HepG2 (cell line): ENCODE measurements around the gene ENPP1. TPM values are rescaled to one million over a fixed set of nuclear protein-coding genes. Genes with fewer than 3 reads are reported as not detected.
A peak's percentile ranks its signal among the peaks of the same experiment; 100 is the strongest.

Experiments
- CC2D1A ChIP-seq: sonication (generic); formaldehyde crosslinking; IDR thresholded peaks from 2 replicates; pipeline ENCODE4 v1.8.1; 2023; ENCODE audit warnings: mild to moderate bottlenecking, missing genetic modification reagents
- MAFG ChIP-seq: sonication (generic); formaldehyde crosslinking; IDR thresholded peaks from 2 replicates; pipeline ENCODE4 v1.5.1; 2020; ENCODE audit warnings: mild to moderate bottlenecking, missing genetic modification reagents
- PHF20 ChIP-seq: sonication (generic); formaldehyde crosslinking; IDR thresholded peaks from 2 replicates; pipeline ENCODE4 v1.5.0; 2020; ENCODE audit warnings: mild to moderate bottlenecking, missing genetic modification reagents
- SMAD9 ChIP-seq: sonication (generic); formaldehyde crosslinking; IDR thresholded peaks from 2 replicates; pipeline ENCODE4 v1.5.1; 2020; ENCODE audit warnings: mild to moderate bottlenecking, missing genetic modification reagents
- SMC3 ChIP-seq: IDR thresholded peaks from 2 replicates; pipeline ENCODE4 v1.6.1; 2011; ENCODE audit warnings: low read length, improper control_type of control experiment
- TP53 ChIP-seq: sonication (generic); formaldehyde crosslinking; conservative IDR thresholded peaks from 2 replicates; pipeline ENCODE4 v1.4.0; 2020; ENCODE audit warnings: missing genetic modification reagents
- ZBTB34 ChIP-seq: sonication (generic); formaldehyde crosslinking; IDR thresholded peaks from 2 replicates; pipeline ENCODE4 v1.8.0; 2022; ENCODE audit warnings: mild to moderate bottlenecking, missing genetic modification reagents
- ZBTB44 ChIP-seq: sonication (generic); formaldehyde crosslinking; IDR thresholded peaks from 2 replicates; pipeline ENCODE4 v1.4.0; 2020; ENCODE audit warnings: missing genetic modification reagents
- ZFP36 ChIP-seq: fragments of 150-350 bp; IDR thresholded peaks from 2 replicates; pipeline ENCODE4 v1.6.1; 2018; ENCODE audit warnings: borderline replicate concordance, low read length, low read depth; ENCODE audit not compliant: partially characterized antibody
- ZNF317 ChIP-seq: sonication (generic); formaldehyde crosslinking; IDR thresholded peaks from 2 replicates; pipeline ENCODE4 v1.5.0; 2020; ENCODE audit warnings: mild to moderate bottlenecking, missing genetic modification reagents
- ZNF407 ChIP-seq: sonication (generic); formaldehyde crosslinking; IDR thresholded peaks from one replicate; pipeline ENCODE4 v1.5.1; 2020; ENCODE audit warnings: mild to moderate bottlenecking, missing genetic modification reagents; ENCODE audit errors: not compliant biosample characterization
- ZNF512 ChIP-seq: sonication (generic); formaldehyde crosslinking; IDR thresholded peaks from 2 replicates; pipeline ENCODE4 v1.4.0; 2020; ENCODE audit warnings: mild to moderate bottlenecking, missing genetic modification reagents
- ZNF552 ChIP-seq: sonication (generic); formaldehyde crosslinking; IDR thresholded peaks from 2 replicates; pipeline ENCODE4 v1.9.0; 2022; ENCODE audit warnings: missing genetic modification reagents, mild to moderate bottlenecking, borderline replicate concordance
- ZNF800 ChIP-seq: sonication (generic); formaldehyde crosslinking; IDR thresholded peaks from 2 replicates; pipeline ENCODE4 v1.4.0; 2020; ENCODE audit warnings: missing genetic modification reagents
- ZSCAN29 ChIP-seq: sonication (generic); formaldehyde crosslinking; conservative IDR thresholded peaks from 2 replicates; pipeline ENCODE4 v1.4.0; 2020; ENCODE audit warnings: mild to moderate bottlenecking, missing genetic modification reagents
- polyA plus RNA-seq, 8 experiments: library from polyadenylated mRNA; depleted of rRNA in 3 of 8; stranded (reverse) in 7 of 8; unstranded in 1 of 8; fragments of >200 nt; fragmentation: Illumina TruSeq in 4 of 8; extraction: Trizol in 4 of 8; gene quantifications; 2 replicates each; pipeline versions ENCODE4 v1.2.1 to v1.2.3, GENCODE V29; 2011 to 2016; ENCODE audit warnings: low read depth in 4 of 8, missing spikeins in 1 of 8, mixed read lengths in 1 of 8; ENCODE audit not compliant: insufficient read depth in 1 of 8
- total RNA-seq, 5 experiments: library from RNA; depleted of rRNA; stranded (reverse); fragments of >200 nt; fragmentation: Illumina TruSeq; extraction: Trizol; gene quantifications; 2 replicates each; pipeline ENCODE4 v1.2.3, GENCODE V29; 2016; ENCODE audit warnings: low read depth in 1 of 5

Gene ENPP1
- total and polyA plus RNA-seq, 2 of the 13 experiments (the other 11 are each of a cell fraction or from before 2014, with no cell fraction given) = 56.5 to 160 TPM

- TF ChIP-seq ZNF512 (no peak), SMAD9 (no peak), ZNF407 (CRISPR knock-in tag) (no peak), ZNF552 (CRISPR knock-in tag) (no peak), ZBTB44 (CRISPR knock-in tag) (no peak), ZFP36 (peak; percentile 54), MAFG (CRISPR knock-in tag) (no peak), ZNF317 (CRISPR knock-in tag) (peak; percentile 53; the same call in 1 of the 2 replicates), ZBTB34 (CRISPR knock-in tag) (no peak), TP53 (CRISPR knock-in tag) (no peak), PHF20 (no peak), ZSCAN29 (no peak), CC2D1A (CRISPR knock-in tag) (no peak), SMC3 (peak; percentile 90), ZNF800 (no peak)
Observed at GRCh38 chr6:131923356-131923755, 115.5 kb downstream of the ENPP1 start (continued).
